H1 (cell line): Measurements from ENCODE around the gene SLC6A18. TPM values are rescaled to one million over a fixed set of nuclear protein-coding genes. Genes with fewer than 3 reads are reported as not detected.

Experiments used
- CTCF ChIA-PET: fragments of 300-600 bp; sonication (Branson Sonifier 250); formaldehyde crosslinking; loops from one replicate; lab custom pipeline; 2021; ENCODE audit not compliant: partially characterized antibody; lab: Charles Lee
- POLR2A ChIA-PET: fragments of 300-600 bp; sonication (Branson Sonifier 250); formaldehyde crosslinking; loops from one replicate; lab custom pipeline; 2021; ENCODE audit warnings: inconsistent platforms; ENCODE audit not compliant: partially characterized antibody; lab: Charles Lee
- DNase-seq, 2 experiments: peaks; one replicate each; pipeline versions ENCODE4 v3.0.0 to v3.0.0-alpha.2; 2010 to 2022; ENCODE audit warnings: low spot score in 2 of 2, low read depth in 1 of 2, mixed read lengths in 1 of 2
- FAIRE-seq: peaks from 2 replicates; lab custom pipeline; 2011; peaks lifted over from hg19 to GRCh38; lab: Jason Lieb, UNC
- H2AFZ ChIP-seq: 2 replicates; pipeline ENCODE4 v1.8.1; 2012; ENCODE audit warnings: low read length, inconsistent platforms
- H2AK5ac ChIP-seq: 2 replicates; pipeline ENCODE4 v1.6.1; 2013; ENCODE audit warnings: low read depth, low read length
- H2BK120ac ChIP-seq: replicated peaks from 2 replicates; pipeline ENCODE3; 2013; ENCODE audit warnings: low read depth, low read length, inconsistent platforms
- H2BK12ac ChIP-seq: 2 replicates; pipeline ENCODE4 v1.6.1; 2013; ENCODE audit warnings: low read depth, low read length
- H2BK15ac ChIP-seq: 2 replicates; pipeline ENCODE4 v1.6.1; 2013; ENCODE audit warnings: low read length
- H2BK20ac ChIP-seq: 2 replicates; pipeline ENCODE4 v1.6.1; 2013; ENCODE audit warnings: low read length
- H2BK5ac ChIP-seq: 2 replicates; pipeline ENCODE4 v1.6.1; 2013; ENCODE audit warnings: low read depth, low read length
- H3K14ac ChIP-seq: 2 replicates; pipeline ENCODE4 v1.6.1; 2013; ENCODE audit warnings: inconsistent platforms; ENCODE audit not compliant: insufficient read length
- H3K18ac ChIP-seq: 2 replicates; pipeline ENCODE4 v1.6.1; 2013; ENCODE audit warnings: low read length; ENCODE audit errors: extremely low read depth
- H3K23ac ChIP-seq: 2 replicates; pipeline ENCODE4 v1.6.1; 2013; ENCODE audit warnings: inconsistent platforms; ENCODE audit not compliant: insufficient read length
- H3K23me2 ChIP-seq: 2 replicates; pipeline ENCODE4 v1.6.1; 2013; ENCODE audit warnings: low read depth, low read length
- H3K27ac ChIP-seq: 2 replicates; pipeline ENCODE4 v1.6.1; 2011; ENCODE audit warnings: low read depth, low read length, inconsistent platforms
- H3K27me3 ChIP-seq, 4 experiments: replicated peaks in 1 of 4; 1 replicate in 1 of 4; 2 replicates in 3 of 4; pipeline versions ENCODE4 v1.6.1 to v1.8.1; 2011 to 2013; ENCODE audit warnings: low read length in 3 of 4, mild to moderate bottlenecking in 3 of 4, inconsistent platforms in 2 of 4, mixed read lengths in 2 of 4, moderate library complexity in 1 of 4; ENCODE audit not compliant: control insufficient read depth in 3 of 4, insufficient read depth in 3 of 4; ENCODE audit errors: extremely low read depth in 1 of 4
- H3K36me3 ChIP-seq, 4 experiments: 2 replicates each; pipeline versions ENCODE4 v1.6.1 to v1.8.1; 2011 to 2013; ENCODE audit warnings: mild to moderate bottlenecking in 4 of 4, low read length in 3 of 4, moderate library complexity in 2 of 4, control low read depth in 1 of 4, inconsistent platforms in 1 of 4; ENCODE audit not compliant: insufficient read depth in 4 of 4, control insufficient read depth in 2 of 4
- H3K4ac ChIP-seq: replicated peaks from 2 replicates; pipeline ENCODE3; 2013; ENCODE audit warnings: low read length, low read depth, mixed read lengths, inconsistent platforms; ENCODE audit not compliant: insufficient read length
- H3K4me1 ChIP-seq, 4 experiments: replicated peaks in 1 of 4; 1 replicate in 1 of 4; 2 replicates in 3 of 4; pipeline versions ENCODE4 v1.6.1 to v1.8.1; 2011 to 2013; ENCODE audit warnings: low read length in 3 of 4, inconsistent platforms in 2 of 4, mixed read lengths in 1 of 4; ENCODE audit not compliant: insufficient read depth in 4 of 4, control insufficient read depth in 3 of 4
- H3K4me2 ChIP-seq, 2 experiments: 2 replicates each; pipeline versions ENCODE4 v1.6.1 to v1.8.1; 2011 to 2013; ENCODE audit warnings: low read depth in 2 of 2, low read length in 2 of 2, control low read depth in 1 of 2, inconsistent platforms in 1 of 2, mild to moderate bottlenecking in 1 of 2; ENCODE audit not compliant: insufficient read depth in 1 of 2
- H3K4me3 ChIP-seq, 4 experiments: fragments of 200-600, 300-600 bp in 1 of 4; sonication (generic), shearing (Covaris generic), sonication (Bioruptor Twin) in 1 of 4; 2 replicates each; pipeline versions ENCODE4 v1.5.1 to v1.8.1; 2011 to 2016; ENCODE audit warnings: low read length in 4 of 4, low read depth in 3 of 4, control low read depth in 2 of 4, inconsistent platforms in 2 of 4, mild to moderate bottlenecking in 2 of 4, mixed read lengths in 1 of 4, moderate library complexity in 1 of 4; ENCODE audit not compliant: insufficient read depth in 2 of 4; ENCODE audit errors: extremely low read depth in 1 of 4
- H3K56ac ChIP-seq: replicated peaks from 2 replicates; pipeline ENCODE3; 2013; ENCODE audit warnings: low read depth, mild to moderate bottlenecking, mixed read lengths, low read length, inconsistent platforms; ENCODE audit not compliant: insufficient read length
- H3K79me1 ChIP-seq: 2 replicates; pipeline ENCODE4 v1.6.1; 2013; ENCODE audit warnings: low read depth, low read length, control low read depth
- H3K79me2 ChIP-seq, 2 experiments: 2 replicates each; pipeline versions ENCODE4 v1.6.1 to v1.8.1; 2012 to 2013; ENCODE audit warnings: low read length in 2 of 2, mild to moderate bottlenecking in 2 of 2, inconsistent platforms in 1 of 2; ENCODE audit not compliant: insufficient read depth in 2 of 2, control insufficient read depth in 1 of 2
- H3K9ac ChIP-seq, 4 experiments: replicated peaks in 1 of 4; 1 replicate in 1 of 4; 2 replicates in 3 of 4; pipeline versions ENCODE4 v1.6.1 to v1.8.1; 2011 to 2013; ENCODE audit warnings: low read depth in 3 of 4, low read length in 3 of 4, control low read depth in 2 of 4, mild to moderate bottlenecking in 2 of 4, moderate library complexity in 2 of 4, inconsistent platforms in 1 of 4; ENCODE audit errors: extremely low read depth in 1 of 4
- H3K9me3 ChIP-seq, 2 experiments: 2 replicates each; pipeline versions ENCODE4 v1.6.1 to v1.8.1; 2012 to 2013; ENCODE audit warnings: mild to moderate bottlenecking in 2 of 2, moderate library complexity in 2 of 2, control low read depth in 1 of 2, inconsistent platforms in 1 of 2, low read depth in 1 of 2, low read length in 1 of 2, mixed read lengths in 1 of 2; ENCODE audit not compliant: insufficient read depth in 2 of 2
- H4K20me1 ChIP-seq, 2 experiments: replicated peaks in 1 of 2; 2 replicates each; pipeline versions ENCODE3 to v1.8.1; 2011 to 2013; ENCODE audit warnings: inconsistent platforms in 2 of 2, low read length in 2 of 2, mild to moderate bottlenecking in 1 of 2; ENCODE audit not compliant: insufficient read depth in 2 of 2, control insufficient read depth in 1 of 2
- H4K5ac ChIP-seq: 2 replicates; pipeline ENCODE4 v1.6.1; 2013; ENCODE audit warnings: low read length, low read depth, mixed read lengths, inconsistent platforms; ENCODE audit not compliant: insufficient read length
- H4K8ac ChIP-seq: 2 replicates; pipeline ENCODE4 v1.8.0; 2013; ENCODE audit warnings: mild to moderate bottlenecking, moderate library complexity, low read length, inconsistent platforms; ENCODE audit not compliant: insufficient read depth; ENCODE audit errors: extremely low read depth
- H4K91ac ChIP-seq: replicated peaks from 2 replicates; pipeline ENCODE3; 2013; ENCODE audit warnings: low read length, mixed read lengths, inconsistent platforms; ENCODE audit not compliant: insufficient read length
- CHD2 ChIP-seq: IDR thresholded peaks from 2 replicates; pipeline ENCODE4 v1.6.1; 2012; ENCODE audit warnings: low read length, improper control_type of control experiment
- HDAC2 ChIP-seq, 2 experiments: fragments of 300-600 bp in 1 of 2; sonication (generic) in 1 of 2; IDR thresholded peaks; 2 replicates each; pipeline ENCODE4 v1.6.1; 2011 to 2012; ENCODE audit warnings: low read depth in 2 of 2, low read length in 2 of 2, mild to moderate bottlenecking in 2 of 2, moderate library complexity in 2 of 2, borderline replicate concordance in 1 of 2, inconsistent platforms in 1 of 2
- HDAC6 ChIP-seq: IDR thresholded peaks from one replicate; pipeline ENCODE4 v1.7.1; 2012; ENCODE audit warnings: low read depth, mild to moderate bottlenecking, inconsistent platforms, low read length, moderate library complexity
- KDM1A ChIP-seq: fragments of 200-600, 300-600 bp; sonication (generic); IDR thresholded peaks from 2 replicates; pipeline ENCODE4 v1.7.1; 2016; ENCODE audit warnings: mild to moderate bottlenecking, low read length, borderline replicate concordance
- NANOG ChIP-seq: IDR thresholded peaks from 2 replicates; pipeline ENCODE4 v1.6.1; 2011; ENCODE audit warnings: low read length, low read depth, mild to moderate bottlenecking, inconsistent platforms; ENCODE audit not compliant: insufficient read depth, poor library complexity, severe bottlenecking
- NRF1 ChIP-seq: IDR thresholded peaks from 2 replicates; pipeline ENCODE4 v1.6.1; 2011; ENCODE audit warnings: mild to moderate bottlenecking, low read depth, low read length, improper control_type of control experiment
- PHF8 ChIP-seq: fragments of 200-600 bp; sonication (generic); conservative IDR thresholded peaks from 2 replicates; pipeline ENCODE4 v1.7.1; 2012; ENCODE audit warnings: low read depth, mild to moderate bottlenecking, inconsistent platforms, low read length, moderate library complexity
- POU5F1 ChIP-seq: IDR thresholded peaks from 2 replicates; pipeline ENCODE4 v1.6.1; 2011; ENCODE audit warnings: low read depth, mild to moderate bottlenecking, low read length, moderate library complexity
- SIX5 ChIP-seq: IDR thresholded peaks from 2 replicates; pipeline ENCODE4 v1.6.1; 2011; ENCODE audit warnings: mild to moderate bottlenecking, low read depth, low read length
- WGBS, 2 experiments: shearing (Covaris generic) in 1 of 2; methylation state at CpG; one replicate each; pipeline versions ENCODE4 v1.1.6 to v1.1.7; 2013 to 2015; ENCODE audit warnings: low lambda C conversion rate in 2 of 2, mixed read lengths in 2 of 2, inconsistent platforms in 1 of 2, low coverage in 1 of 2, missing lambda C conversion rate in 1 of 2; ENCODE audit not compliant: insufficient replicate concordance in 2 of 2, insufficient coverage in 1 of 2, insufficient read length in 1 of 2; ENCODE audit errors: extremely low coverage in 1 of 2, missing lambda C conversion rate in 1 of 2; 5-methylcytosine and 5-hydroxymethylcytosine counted together
- polyA plus RNA-seq, 7 experiments: library from polyadenylated mRNA; depleted of rRNA in 3 of 7; stranded (reverse) in 5 of 7; unstranded in 2 of 7; fragments of >200 nt in 5 of 7; fragments of 200-250 nt in 2 of 7; gene quantifications; 1 replicate in 5 of 7; 2 replicates in 1 of 7; 4 replicates in 1 of 7; pipeline versions ENCODE4 v1.2.1 to v1.2.3, GENCODE V29; 2011 to 2013; ENCODE audit warnings: missing spikeins in 2 of 7, mixed read lengths in 2 of 7
- total RNA-seq: library from RNA; stranded (reverse); fragmentation: NEBNext Ultra II Directional; extraction: Animal tissue kit (Norgen Biotek cat#: 25700); gene quantifications from 2 replicates; pipeline ENCODE4 v1.2.1, GENCODE V29; 2021

SLC6A18 gene
- total and polyA plus RNA-seq, 2 of the 8 experiments (the other 6 are each of a cell fraction or from before 2014, with no cell fraction given): not detected

GRCh38 chr5:1196562-1196961 is 28.6 kb upstream of the SLC6A18 start:
- Histone ChIP-seq H3K79me1 (no peaks in the 10 kb centered on the region), H3K36me3 (no peaks in the 10 kb centered on the region), H2AK5ac (no peak overlapping the region), H3K23ac (no peak overlapping the region), H3K4me3 (no peak overlapping the region), H3K23me2 (peaks cover 2% of the 10 kb centered on the region; the same call in 1 of the 2 replicates), H3K27ac (no peak overlapping the region), H2BK20ac (no peak overlapping the region), H2AFZ (no peak overlapping the region), H4K20me1 (no peaks in the 10 kb centered on the region), H4K5ac (no peak overlapping the region), H3K79me2 (no peaks in the 10 kb centered on the region), H3K4me1 (no peaks in the 10 kb centered on the region; a peak in 1 of 7 replicates), H3K18ac (no peak overlapping the region), H4K91ac (no peak overlapping the region), H3K56ac (no peak overlapping the region), H3K4me2 (no peak overlapping the region), H2BK15ac (no peak overlapping the region), H4K8ac (no peak overlapping the region), H3K27me3 (no peaks in the 10 kb centered on the region), H3K14ac (no peak overlapping the region), H3K4ac (no peak overlapping the region), H2BK120ac (no peak overlapping the region), H2BK12ac (no peak overlapping the region), H2BK5ac (no peak overlapping the region), H3K9me3 (no peaks in the 10 kb centered on the region), H3K9ac (no peak overlapping the region)
- ChIA-PET CTCF (interaction anchor here (0.7 to 1.3 kb wide), 2 partner anchors 29 to 42 kb away, joined by 3 read pairs; no protein-coding TSS in a partner anchor), POLR2A (no interaction called here)
- no peak for FAIRE-seq
- whole genome bisulfite sequencing, 2 experiments: 82% methylated on average over 1 of the region's 1 CpG; no CpG with 5 or more reads in 1 of the 2 experiments
- no peak for DNase-seq
- no peak for TF ChIP-seq SIX5
- TF ChIP-seq NRF1: no peak
- TF ChIP-seq HDAC6: no peak
- no peak for TF ChIP-seq CHD2
- no peak for TF ChIP-seq NANOG
- no peak for TF ChIP-seq HDAC2 (IDR thresholded peaks at IDR 0.05; ENCODE audit: borderline replicate concordance in 1 of 2, low read depth in 2 of 2, low read length in 2 of 2)
- no peak for TF ChIP-seq POU5F1
- no peak for TF ChIP-seq PHF8
- no peak for TF ChIP-seq KDM1A
